Gastrocnemius medialis (tissue), 4 donors: ENCODE data around the gene MYOCD. TPM values are rescaled to one million over a fixed set of nuclear protein-coding genes. Genes with fewer than 3 reads are reported as not detected.

Source experiments
- ATAC-seq, 2 donors: fragments of 150-250 bp; one replicate each; pipeline ENCODE4 v1.9.1; 2016
- DNase-seq, 2 donors: peaks; one replicate each; pipeline ENCODE4 v3.0.0-alpha.2; 2019
- H3K27ac ChIP-seq, 4 donors: fragments of 200-600 bp; sonication (generic); 1 replicate in 1 of 4; 2 replicates in 3 of 4; pipeline ENCODE4 v1.5.1; 2016 to 2018; ENCODE audit warnings: mild to moderate bottlenecking in 2 of 4, moderate library complexity in 1 of 4
- H3K27me3 ChIP-seq, 3 donors: fragments of 200-600 bp; sonication (generic) in 2 of 3; 1 replicate in 1 of 3; 2 replicates in 2 of 3; pipeline versions ENCODE4 v1.5.1 to v1.6.0; 2016 to 2019; ENCODE audit warnings: mild to moderate bottlenecking in 1 of 3, moderate library complexity in 1 of 3
- H3K36me3 ChIP-seq, 2 donors: fragments of 200-600 bp; sonication (generic) in 1 of 2; one replicate each; pipeline ENCODE4 v1.5.1; 2017 to 2018
- H3K4me1 ChIP-seq, 2 donors: fragments of 200-600 bp; sonication (generic) in 1 of 2; one replicate each; pipeline ENCODE4 v1.5.1; 2016 to 2017; ENCODE audit warnings: mild to moderate bottlenecking in 2 of 2
- H3K4me3 ChIP-seq, 4 donors: fragments of 200-600 bp; sonication (generic) in 3 of 4; 1 replicate in 1 of 4; 2 replicates in 3 of 4; pipeline ENCODE4 v1.5.1; 2016 to 2019; ENCODE audit warnings: mild to moderate bottlenecking in 2 of 4
- H3K9me3 ChIP-seq, 3 donors: fragments of 200-600 bp; sonication (generic) in 2 of 3; 1 replicate in 1 of 3; 2 replicates in 2 of 3; pipeline ENCODE4 v1.5.1; 2016 to 2019
- POLR2A ChIP-seq, 2 donors: fragments of 450-650 bp; IDR thresholded peaks; one replicate each; pipeline ENCODE4 v1.6.1; 2017; ENCODE audit warnings: antibody characterized with exemption in 2 of 2, mild to moderate bottlenecking in 2 of 2, moderate library complexity in 2 of 2
- in situ Hi-C, 4 donors: fragments of 200-750 bp; cut with MboI; loops; one replicate each; pipeline versions ENCODE4 v1.15.0 to v1.8.0; 2017; ENCODE audit warnings: low sequenced_read_pairs in 4 of 4
- intact Hi-C: fragments of 100-400 bp; cut with DNase I; formaldehyde crosslinking; loops from one replicate; pipeline ENCODE4 v1.15.1; 2023; ENCODE audit warnings: low total_unique reads
- total RNA-seq, 4 donors: library from RNA; depleted of rRNA; stranded (reverse); fragments of >200 nt; gene quantifications; one replicate each; pipeline versions ENCODE4 v1.1.0 to v1.2.3, GENCODE V29; 2016
- TF ChIP-seq, protein P1 (sequence below), 5 experiments: fragments of 450-650 bp in 3 of 5; fragments of 200-600 bp in 2 of 5; sonication (generic) in 2 of 5; IDR thresholded peaks in 4 of 5; conservative IDR thresholded peaks in 1 of 5; 1 replicate in 4 of 5; 2 replicates in 1 of 5; pipeline ENCODE4 v1.5.1; 2016 to 2019; ENCODE audit warnings: antibody characterized with exemption in 5 of 5, mild to moderate bottlenecking in 3 of 5, moderate library complexity in 3 of 5

Gene MYOCD
- total RNA-seq, 4 donors from 2014 or later: 0.36 to 2.7 (median 1.2) TPM

DNA sequence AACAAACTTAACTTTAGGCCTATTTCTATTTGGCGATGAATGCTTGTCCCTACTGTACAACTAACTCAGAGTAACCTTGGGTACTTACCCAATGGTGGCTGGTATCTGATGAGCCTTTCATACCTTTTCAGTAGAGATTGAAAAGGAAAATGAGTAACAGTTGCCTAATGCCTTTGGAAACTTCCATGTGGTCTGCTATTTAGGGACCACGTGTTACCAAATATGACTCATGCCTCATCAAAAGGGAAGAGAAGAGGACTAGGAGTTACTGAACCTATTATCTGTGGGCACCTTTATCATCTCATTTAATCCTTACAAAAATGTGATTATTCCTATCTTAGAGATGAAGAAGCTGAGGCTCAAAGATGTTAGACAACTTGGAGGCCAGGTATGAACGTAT lies 8.1 kb downstream of the MYOCD start:
- no peaks in the 10 kb centered on the region for H3K9me3 ChIP-seq
- DNase-seq (no peak), ATAC-seq (no peak)
- no peak overlapping the region for H3K4me3 ChIP-seq
- peaks cover 0 to 2% (median 0%) of the 10 kb centered on the region in 3 donors for H3K27me3 ChIP-seq
- intact Hi-C loops: no loop called here
- no peak overlapping the region for H3K27ac ChIP-seq
- TF ChIP-seq, protein P1, sequence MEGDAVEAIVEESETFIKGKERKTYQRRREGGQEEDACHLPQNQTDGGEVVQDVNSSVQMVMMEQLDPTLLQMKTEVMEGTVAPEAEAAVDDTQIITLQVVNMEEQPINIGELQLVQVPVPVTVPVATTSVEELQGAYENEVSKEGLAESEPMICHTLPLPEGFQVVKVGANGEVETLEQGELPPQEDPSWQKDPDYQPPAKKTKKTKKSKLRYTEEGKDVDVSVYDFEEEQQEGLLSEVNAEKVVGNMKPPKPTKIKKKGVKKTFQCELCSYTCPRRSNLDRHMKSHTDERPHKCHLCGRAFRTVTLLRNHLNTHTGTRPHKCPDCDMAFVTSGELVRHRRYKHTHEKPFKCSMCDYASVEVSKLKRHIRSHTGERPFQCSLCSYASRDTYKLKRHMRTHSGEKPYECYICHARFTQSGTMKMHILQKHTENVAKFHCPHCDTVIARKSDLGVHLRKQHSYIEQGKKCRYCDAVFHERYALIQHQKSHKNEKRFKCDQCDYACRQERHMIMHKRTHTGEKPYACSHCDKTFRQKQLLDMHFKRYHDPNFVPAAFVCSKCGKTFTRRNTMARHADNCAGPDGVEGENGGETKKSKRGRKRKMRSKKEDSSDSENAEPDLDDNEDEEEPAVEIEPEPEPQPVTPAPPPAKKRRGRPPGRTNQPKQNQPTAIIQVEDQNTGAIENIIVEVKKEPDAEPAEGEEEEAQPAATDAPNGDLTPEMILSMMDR (IDR thresholded peaks at IDR 0.05 in 4 of 5, conservative IDR thresholded peaks at IDR 0.05 in 1 of 5): no peak
- TF ChIP-seq POLR2A (IDR thresholded peaks at IDR 0.05): no peak
- H3K36me3 ChIP-seq: no peaks in the 10 kb centered on the region
- in situ Hi-C loops: loop anchor here in 1 of 4 donors (25.0 kb wide), 1 partner anchor 111 kb away; no protein-coding TSS in a partner anchor
- H3K4me1 ChIP-seq: no peaks in the 10 kb centered on the region

DNA sequence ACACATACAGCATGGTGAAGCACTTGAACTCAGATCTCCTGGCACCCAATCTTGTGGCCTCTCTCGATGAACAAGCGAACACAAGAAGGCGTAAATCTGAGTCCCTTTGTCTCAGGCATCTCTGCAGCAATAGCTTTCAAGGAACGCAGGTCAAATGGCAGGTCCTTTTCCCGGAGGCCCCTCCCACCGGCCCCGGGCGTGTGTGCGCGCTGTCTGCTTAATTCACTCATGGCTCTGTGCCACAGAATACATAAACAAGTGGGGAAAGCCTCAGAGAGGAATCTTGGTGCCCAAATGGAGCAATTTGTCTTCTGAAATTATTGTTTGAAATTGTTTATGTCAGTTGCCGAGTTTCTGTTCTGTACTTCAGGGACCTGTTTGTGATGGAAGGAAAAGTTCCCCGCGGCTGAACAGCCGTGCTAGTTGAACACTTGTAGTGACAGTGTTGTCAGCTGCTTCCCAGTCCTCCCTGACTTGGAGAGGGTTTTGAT lies 14.8 kb downstream of the MYOCD start:
- intact Hi-C loops (no loop called here), in situ Hi-C loops (no loop called here)
- no peaks in the 10 kb centered on the region for H3K9me3 ChIP-seq
- TF ChIP-seq, protein P1 (IDR thresholded peaks at IDR 0.05 in 4 of 5, conservative IDR thresholded peaks at IDR 0.05 in 1 of 5): no peak
- TF ChIP-seq POLR2A (IDR thresholded peaks at IDR 0.05): no peak
- no peak overlapping the region for H3K4me3 ChIP-seq
- H3K27me3 ChIP-seq: peaks cover 0 to 2% (median 0%) of the 10 kb centered on the region in 3 donors
- ATAC-seq: no peak
- no peaks in the 10 kb centered on the region for H3K36me3 ChIP-seq
- no peak overlapping the region for H3K27ac ChIP-seq
- DNase-seq: no peak
- no peaks in the 10 kb centered on the region for H3K4me1 ChIP-seq

DNA sequence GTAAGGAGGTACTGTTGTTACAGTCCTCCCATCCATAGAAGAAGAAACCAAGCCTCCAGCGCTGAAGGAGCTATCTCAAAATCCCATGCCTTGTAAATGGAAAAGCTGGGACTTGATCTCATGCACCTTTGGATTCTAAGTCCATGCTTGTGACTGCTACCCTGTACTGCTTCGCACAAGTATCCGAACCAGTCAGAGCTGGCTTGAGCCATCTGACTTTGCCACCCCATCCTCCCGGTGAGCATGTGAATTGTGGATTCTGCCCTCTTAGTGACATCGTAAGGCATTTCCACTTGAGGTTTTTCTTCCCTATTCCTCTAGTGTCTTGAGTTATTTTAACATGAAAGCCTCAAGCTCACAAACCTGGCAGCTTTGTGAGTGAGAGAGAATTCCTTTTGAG lies 15.3 kb downstream of the MYOCD start:
- H3K27ac ChIP-seq: no peak overlapping the region
- no peak for ATAC-seq
- intact Hi-C loops: no loop called here
- H3K27me3 ChIP-seq: peaks cover 0 to 2% (median 0%) of the 10 kb centered on the region in 3 donors
- no peak overlapping the region for H3K4me3 ChIP-seq
- H3K36me3 ChIP-seq: no peaks in the 10 kb centered on the region
- H3K9me3 ChIP-seq: no peaks in the 10 kb centered on the region
- TF ChIP-seq, protein P1 (IDR thresholded peaks at IDR 0.05 in 4 of 5, conservative IDR thresholded peaks at IDR 0.05 in 1 of 5): no peak
- no peak for TF ChIP-seq POLR2A (IDR thresholded peaks at IDR 0.05)
- DNase-seq: no peak
- in situ Hi-C loops: no loop called here
- H3K4me1 ChIP-seq: no peaks in the 10 kb centered on the region

DNA sequence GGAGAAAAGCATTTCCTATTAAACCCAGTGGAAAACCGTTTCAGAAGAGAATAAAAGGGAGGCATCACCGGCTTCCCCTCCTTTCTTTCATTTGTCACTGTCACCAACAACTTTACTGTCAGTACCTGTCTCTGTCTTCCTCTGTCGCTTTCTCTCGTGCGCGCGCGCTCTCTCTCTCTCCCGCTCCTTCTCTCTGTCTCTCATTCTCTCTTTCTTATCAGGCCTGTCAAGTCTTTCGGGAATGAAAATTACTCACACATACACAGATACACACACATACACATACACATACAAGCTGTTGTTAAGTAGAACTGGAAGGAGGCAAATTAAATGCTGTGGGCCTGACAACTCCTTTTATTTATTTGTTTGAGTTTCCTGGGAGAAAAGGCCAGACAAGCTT lies 17.6 kb downstream of the MYOCD start:
- Histone ChIP-seq H3K4me3 (no peak overlapping the region), H3K36me3 (no peaks in the 10 kb centered on the region), H3K4me1 (no peaks in the 10 kb centered on the region), H3K27me3 (no peaks in the 10 kb centered on the region), H3K27ac (no peak overlapping the region), H3K9me3 (no peaks in the 10 kb centered on the region)
- DNase-seq: no peak
- intact Hi-C loops (no loop called here), in situ Hi-C loops (no loop called here)
- ATAC-seq: no peak
- TF ChIP-seq, protein P1 (IDR thresholded peaks at IDR 0.05 in 4 of 5, conservative IDR thresholded peaks at IDR 0.05 in 1 of 5): no peak
- no peak for TF ChIP-seq POLR2A (IDR thresholded peaks at IDR 0.05)

DNA sequence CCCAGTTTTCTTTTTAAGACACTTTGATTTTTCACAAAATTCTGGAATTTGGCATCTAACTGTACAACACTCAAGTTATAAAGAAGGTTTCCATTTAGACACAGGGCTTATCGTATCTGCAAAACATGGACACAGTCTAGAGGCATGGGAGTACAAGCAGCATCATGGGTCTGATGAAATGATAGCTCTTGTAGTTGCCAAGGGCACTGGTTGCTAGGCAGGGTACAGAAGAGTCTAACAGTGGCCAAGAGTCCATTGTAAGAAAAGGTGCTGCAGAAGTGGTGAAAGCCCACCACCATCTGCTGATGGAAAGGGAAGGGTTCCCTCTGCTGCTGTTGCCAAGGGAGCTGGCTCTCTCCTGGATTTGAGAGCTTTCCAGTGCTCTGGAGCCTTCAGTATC lies 20.8 kb downstream of the MYOCD start:
- ATAC-seq: no peak
- intact Hi-C loops: no loop called here

More for the DNA sequence above, 20.8 kb downstream of the MYOCD start:
- no peak for DNase-seq
- in situ Hi-C loops: no loop called here
- TF ChIP-seq, protein P1 (IDR thresholded peaks at IDR 0.05 in 4 of 5, conservative IDR thresholded peaks at IDR 0.05 in 1 of 5): no peak
- no peak for TF ChIP-seq POLR2A (IDR thresholded peaks at IDR 0.05)
- Histone ChIP-seq H3K27me3 (no peaks in the 10 kb centered on the region), H3K4me3 (no peak overlapping the region), H3K27ac (no peak overlapping the region), H3K4me1 (no peaks in the 10 kb centered on the region), H3K9me3 (no peaks in the 10 kb centered on the region), H3K36me3 (no peaks in the 10 kb centered on the region)
